ENCODE measurements around the gene GDA.

The GDA gene

DNA sequence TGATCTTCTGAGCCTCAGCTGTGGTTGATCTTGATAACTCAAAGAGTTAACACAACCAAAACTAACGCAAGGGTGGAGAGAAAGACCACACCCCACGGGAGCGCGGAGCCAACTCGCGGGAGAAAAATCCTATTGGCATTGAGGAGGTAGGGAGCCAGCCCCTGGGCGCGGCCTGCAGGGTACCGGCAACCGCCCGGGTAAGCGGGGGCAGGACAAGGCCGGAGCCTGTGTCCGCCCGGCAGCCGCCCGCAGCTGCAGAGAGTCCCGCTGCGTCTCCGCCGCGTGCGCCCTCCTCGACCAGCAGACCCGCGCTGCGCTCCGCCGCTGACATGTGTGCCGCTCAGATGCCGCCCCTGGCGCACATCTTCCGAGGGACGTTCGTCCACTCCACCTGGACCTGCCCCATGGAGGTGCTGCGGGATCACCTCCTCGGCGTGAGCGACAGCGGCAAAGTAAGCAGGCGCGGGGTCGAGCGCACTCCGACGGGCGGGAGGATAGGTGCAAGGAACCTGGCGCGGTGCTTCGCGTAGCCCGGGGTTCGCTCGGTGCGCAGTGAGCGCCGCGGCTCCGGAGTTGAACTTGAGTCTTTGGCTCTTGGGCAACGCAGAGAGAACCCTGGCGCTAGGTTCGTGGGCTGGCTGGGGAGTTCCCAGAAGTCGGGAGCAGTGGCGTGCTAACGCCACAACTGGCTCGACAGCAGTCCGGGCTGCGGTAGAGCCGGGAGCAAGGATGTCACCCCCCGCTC is at the start of gene GDA:
Gene GDA (plus strand): TSS at position 210 of the 745 bp plus-strand sequence. CDS start 120 bp downstream, at position 330.
- no peak for TF ChIP-seq ZNF274 (IDR thresholded peaks at IDR 0.05; ENCODE audit: low read depth, low read length)
- H3K4me3 ChIP-seq (ENCODE audit: low read length): peak within 1 kb of the TSS; percentile 27; the same call in 1 of the 2 replicates

DNA sequence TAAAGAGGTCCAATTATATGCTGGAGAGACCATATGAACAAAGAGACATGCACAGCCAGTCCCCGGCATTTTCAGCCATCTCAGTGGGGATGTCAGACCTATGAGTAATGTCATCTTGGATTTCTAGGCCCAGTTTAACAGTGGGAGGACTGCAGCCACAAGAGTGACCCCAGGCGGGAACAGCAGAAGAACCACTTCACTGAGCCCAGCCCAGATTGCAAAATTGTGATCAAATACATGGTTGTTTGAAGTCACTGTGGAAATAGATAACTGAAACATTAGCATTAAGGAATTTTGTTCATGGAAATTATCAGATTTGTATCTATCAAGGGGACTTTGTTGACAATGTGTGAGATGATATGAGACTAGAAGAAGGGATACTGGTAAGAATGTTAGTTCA is 46.7 kb upstream of the GDA start:
- no peak overlapping the region for H3K4me3 ChIP-seq (ENCODE audit: low read length)
- TF ChIP-seq ZNF274 (IDR thresholded peaks at IDR 0.05; ENCODE audit: low read depth, low read length): no peak

DNA sequence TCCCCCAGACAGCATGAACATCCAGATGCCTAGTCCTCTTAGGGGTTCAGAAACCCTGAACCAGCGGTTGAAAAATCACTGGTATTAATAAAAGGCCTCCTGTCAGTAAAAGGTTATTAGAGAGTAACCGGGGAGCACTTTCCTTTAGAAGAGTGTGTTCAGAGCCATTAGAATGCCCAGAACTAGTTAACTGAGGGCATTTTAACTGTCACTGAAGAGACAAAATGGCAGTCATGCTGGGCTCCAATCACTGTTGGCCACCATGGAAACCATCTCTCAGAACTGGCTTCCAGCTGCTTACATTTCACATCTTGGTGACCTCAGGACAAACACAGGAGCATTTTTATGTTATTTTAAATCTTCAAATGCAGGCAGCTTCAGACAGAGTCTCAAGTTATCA is 36.2 kb upstream of the GDA start:
- no peak overlapping the region for H3K4me3 ChIP-seq (ENCODE audit: low read length)
- no peak for TF ChIP-seq ZNF274 (IDR thresholded peaks at IDR 0.05; ENCODE audit: low read depth, low read length)

DNA sequence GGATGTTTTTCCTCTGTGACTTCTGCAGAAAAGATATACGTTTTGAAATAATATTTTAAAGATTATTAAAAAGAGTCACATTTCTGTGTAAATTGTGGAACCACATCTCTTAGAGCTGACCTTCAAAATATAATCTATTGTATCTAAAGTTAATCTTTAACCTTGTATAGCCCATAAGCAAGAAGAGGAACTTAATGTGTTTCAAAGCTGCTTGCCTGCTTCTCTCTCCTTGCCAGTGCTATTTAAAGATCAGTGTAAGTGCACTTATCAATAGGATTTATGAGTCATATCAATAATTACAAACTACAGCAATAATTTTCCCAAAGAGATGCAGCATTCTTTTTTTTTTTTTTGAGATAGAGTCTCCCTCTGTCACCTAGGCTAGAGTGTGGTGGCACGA is 29.4 kb upstream of the GDA start:
- H3K4me3 ChIP-seq (ENCODE audit: low read length): no peak overlapping the region
- no peak for TF ChIP-seq ZNF274 (IDR thresholded peaks at IDR 0.05; ENCODE audit: low read depth, low read length)

DNA sequence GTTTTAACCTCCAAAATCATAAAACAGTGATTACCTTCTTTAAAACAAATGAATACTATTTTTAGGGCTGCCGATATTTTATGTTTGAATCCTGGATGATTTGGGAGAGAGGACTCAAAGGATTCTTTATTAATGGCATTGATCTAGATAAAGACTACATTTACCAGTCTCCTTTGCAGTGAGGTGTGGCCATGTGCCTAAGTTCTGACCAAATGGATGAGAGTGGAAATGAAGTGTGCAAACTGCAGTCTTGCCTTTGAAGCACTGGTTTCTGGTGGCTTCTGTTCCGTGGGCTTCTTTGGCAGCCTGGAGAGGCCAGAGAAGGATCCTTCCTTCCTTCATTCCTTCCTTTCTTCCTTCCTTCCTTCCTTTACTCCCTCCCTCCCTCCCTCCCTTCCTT is 24.3 kb upstream of the GDA start:
- no peak for TF ChIP-seq ZNF274 (IDR thresholded peaks at IDR 0.05; ENCODE audit: low read depth, low read length)
- no peak overlapping the region for H3K4me3 ChIP-seq (ENCODE audit: low read length)

DNA sequence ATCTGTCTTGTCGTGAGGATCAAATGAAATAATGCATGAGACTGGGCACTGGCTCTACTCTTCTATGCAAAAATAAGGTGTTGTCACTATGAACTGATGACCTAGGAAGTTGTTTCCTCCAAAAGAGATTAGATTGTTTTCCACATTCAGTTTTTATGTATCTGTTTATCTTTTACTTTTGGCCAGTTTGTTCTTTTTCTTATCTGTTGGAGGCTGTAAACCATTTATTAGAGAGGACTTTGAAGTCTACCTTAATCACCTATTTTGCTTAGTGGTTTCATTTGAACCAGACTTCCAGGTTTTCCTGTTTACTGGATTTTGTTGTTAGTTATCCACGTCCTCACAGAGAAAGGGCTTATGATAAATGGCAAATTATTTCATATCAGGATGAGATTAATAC is 21.5 kb upstream of the GDA start:
- TF ChIP-seq ZNF274 (IDR thresholded peaks at IDR 0.05; ENCODE audit: low read depth, low read length): no peak

DNA sequence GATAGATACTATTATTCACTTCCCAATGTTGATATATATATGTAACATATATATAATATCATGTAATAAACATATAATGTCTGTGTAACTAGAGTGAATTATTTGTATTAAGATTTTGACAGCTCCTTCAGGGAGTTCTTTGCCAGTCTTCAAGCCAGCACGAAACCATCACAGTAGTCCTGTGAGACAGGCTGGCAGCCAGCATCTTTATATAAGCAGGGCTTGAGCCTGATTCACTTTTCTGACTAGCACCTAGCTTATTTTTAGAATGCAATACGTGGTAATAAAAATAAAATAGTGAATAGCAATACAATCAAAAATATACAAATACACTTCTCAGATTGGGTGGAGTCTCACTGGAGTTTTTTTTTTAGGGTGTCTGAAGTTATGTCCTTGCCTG is 20.7 kb upstream of the GDA start:
- no peak overlapping the region for H3K4me3 ChIP-seq (ENCODE audit: low read length)
- no peak for TF ChIP-seq ZNF274 (IDR thresholded peaks at IDR 0.05; ENCODE audit: low read depth, low read length)

More for the DNA sequence above, 21.5 kb upstream of the GDA start:
- H3K4me3 ChIP-seq (ENCODE audit: low read length): no peak overlapping the region

DNA sequence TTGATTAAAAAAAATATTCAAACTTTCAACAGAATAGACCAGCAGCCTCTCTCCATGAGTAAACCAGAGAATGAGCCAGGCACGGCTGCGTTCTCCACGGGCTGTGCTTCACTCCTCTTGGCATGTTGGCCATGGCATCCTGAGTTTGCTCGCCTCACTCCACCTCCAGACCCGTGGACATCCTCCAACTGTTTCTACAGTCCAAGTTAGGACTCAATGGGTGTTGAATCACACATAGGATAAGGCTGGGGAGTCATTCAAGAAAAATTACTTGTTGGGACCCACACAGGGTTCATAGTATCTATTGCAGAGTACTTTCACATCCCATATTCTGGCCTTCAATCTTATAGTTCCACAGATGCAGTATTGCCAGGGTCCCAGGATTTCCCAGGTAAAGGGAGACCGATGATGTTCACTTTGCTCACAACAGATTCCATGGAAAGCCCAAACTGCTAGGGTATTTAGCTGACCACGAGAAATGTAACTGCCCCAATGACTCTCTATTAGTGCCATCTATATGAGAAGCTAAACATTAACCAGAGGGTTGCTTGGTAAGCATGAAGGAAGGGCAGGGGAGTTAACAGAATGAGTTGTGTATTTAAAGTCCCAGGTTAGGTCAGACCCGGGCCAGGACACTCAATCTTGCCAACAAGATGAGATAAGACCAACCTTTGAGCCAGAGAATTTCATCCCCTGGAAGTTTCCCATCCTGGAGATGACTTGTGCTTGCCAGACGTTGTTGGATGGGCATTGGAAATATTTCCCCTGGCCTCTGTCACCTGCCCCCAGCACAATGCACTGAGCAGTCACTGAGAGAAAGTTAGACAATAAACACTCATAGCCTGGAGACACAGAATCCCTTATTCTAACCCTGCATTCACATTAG is 19.7 kb upstream of the GDA start:
- no peak for TF ChIP-seq ZNF274 (IDR thresholded peaks at IDR 0.05; ENCODE audit: low read depth, low read length)
- H3K4me3 ChIP-seq (ENCODE audit: low read length): no peak overlapping the region

DNA sequence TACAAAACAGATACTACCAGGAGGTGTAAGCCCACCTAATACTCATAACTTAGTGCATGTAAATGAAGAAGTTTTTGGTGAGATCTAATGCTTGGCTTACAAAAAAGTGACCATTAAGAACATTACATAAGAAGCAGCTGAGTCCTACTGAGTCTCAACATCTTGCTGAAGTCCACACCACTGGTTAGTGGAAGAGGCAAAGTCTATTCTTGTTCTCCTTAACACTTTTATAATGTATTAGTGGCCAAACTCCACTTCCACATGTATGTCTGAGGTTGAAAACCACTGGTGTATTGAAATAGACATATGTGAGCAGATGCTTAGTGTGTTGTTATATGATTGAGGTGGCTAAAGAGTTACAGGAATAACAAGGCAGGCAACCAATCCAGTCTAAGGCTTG is 18.9 kb upstream of the GDA start:
- no peak overlapping the region for H3K4me3 ChIP-seq (ENCODE audit: low read length)
- no peak for TF ChIP-seq ZNF274 (IDR thresholded peaks at IDR 0.05; ENCODE audit: low read depth, low read length)

DNA sequence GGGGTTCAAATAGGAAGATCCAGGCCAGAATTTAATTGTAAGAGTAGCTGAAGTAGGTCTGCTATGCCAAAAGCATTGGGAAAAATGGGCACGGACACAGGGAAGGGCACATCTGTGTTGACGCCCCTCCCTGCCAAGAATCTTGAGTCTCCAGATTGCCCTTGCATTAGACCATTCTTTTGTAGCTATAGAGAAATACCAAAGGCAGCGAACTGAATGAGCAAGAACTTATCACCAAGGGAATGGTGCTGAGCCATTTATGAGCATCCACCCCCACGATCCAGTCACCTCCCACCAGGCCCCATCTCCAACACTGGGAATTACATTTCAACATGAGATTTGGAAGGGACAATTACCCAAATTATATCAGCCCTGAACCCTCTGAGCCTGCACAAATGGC is 18.0 kb upstream of the GDA start:
- TF ChIP-seq ZNF274 (IDR thresholded peaks at IDR 0.05; ENCODE audit: low read depth, low read length): no peak
- H3K4me3 ChIP-seq (ENCODE audit: low read length): no peak overlapping the region

DNA sequence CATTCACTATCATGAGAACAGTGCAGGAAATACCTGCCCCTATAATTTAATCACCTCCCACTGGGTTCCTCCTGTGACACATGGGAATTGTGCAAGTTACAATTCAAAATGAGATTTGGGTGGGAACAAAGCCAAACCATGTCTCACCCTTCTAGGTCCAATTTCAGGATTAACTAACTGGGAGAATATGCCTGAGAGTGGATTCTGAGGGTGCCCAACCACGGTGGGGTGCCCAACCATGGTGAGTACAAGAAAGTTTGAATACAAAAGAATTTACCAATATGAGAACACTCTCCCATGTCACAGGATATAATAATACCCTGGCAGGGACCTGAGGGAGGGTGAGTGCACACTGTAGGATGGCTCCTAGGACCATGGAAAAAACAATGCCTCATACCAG is 17.2 kb upstream of the GDA start:
- H3K4me3 ChIP-seq (ENCODE audit: low read length): no peak overlapping the region
- TF ChIP-seq ZNF274 (IDR thresholded peaks at IDR 0.05; ENCODE audit: low read depth, low read length): no peak

DNA sequence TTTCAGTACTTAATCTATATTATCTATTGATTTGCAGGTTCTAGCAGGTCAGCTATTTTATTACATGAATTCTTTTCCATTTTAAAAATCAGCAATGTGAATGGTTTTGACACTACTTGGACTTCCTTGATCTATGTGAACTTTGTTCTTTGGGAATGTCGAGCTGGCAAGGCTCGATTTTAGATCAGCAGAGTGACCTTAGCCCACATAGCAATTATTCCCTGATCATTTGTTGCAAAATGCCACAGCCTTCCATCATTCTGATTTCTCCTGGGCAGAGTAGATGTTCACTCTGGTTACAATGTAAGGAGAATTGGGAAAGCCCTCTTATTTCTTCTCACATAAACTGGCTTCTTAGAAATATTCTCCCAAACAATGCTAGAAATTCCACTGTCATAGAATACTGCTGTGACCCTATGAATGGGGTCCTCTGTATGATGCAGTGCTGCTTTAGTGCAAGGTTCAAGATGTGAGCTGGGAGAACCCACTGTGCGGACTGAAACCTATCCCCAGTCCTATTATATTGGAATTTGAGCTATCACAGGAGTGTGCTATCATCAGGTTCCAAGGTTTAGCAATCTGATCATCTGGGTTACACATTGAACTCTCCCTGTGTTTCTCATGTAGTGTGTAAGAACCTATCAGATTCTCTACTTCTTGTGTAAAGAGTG is 15.7 kb upstream of the GDA start:
- no peak overlapping the region for H3K4me3 ChIP-seq (ENCODE audit: low read length)
- TF ChIP-seq ZNF274 (IDR thresholded peaks at IDR 0.05; ENCODE audit: low read depth, low read length): no peak

DNA sequence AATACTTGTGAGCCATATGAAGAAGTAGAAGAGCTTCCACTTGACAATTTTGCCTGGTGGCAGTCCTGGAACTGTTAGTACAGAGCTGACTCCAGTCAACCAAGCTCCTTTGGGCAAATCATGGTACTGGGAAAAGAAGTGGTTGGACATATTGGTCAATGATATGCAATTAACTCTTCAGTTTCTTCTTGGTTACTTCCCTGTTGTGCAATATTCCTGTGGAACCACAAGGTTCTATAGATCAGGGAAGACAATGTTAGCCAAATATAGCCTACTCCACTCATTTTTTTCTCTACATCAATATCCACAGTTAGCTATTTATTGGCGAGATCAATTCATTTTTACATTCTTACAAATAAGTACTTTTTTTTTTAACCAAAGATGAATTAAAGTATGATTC is 14.4 kb upstream of the GDA start:
- TF ChIP-seq ZNF274 (IDR thresholded peaks at IDR 0.05; ENCODE audit: low read depth, low read length): no peak
- H3K4me3 ChIP-seq (ENCODE audit: low read length): no peak overlapping the region

DNA sequence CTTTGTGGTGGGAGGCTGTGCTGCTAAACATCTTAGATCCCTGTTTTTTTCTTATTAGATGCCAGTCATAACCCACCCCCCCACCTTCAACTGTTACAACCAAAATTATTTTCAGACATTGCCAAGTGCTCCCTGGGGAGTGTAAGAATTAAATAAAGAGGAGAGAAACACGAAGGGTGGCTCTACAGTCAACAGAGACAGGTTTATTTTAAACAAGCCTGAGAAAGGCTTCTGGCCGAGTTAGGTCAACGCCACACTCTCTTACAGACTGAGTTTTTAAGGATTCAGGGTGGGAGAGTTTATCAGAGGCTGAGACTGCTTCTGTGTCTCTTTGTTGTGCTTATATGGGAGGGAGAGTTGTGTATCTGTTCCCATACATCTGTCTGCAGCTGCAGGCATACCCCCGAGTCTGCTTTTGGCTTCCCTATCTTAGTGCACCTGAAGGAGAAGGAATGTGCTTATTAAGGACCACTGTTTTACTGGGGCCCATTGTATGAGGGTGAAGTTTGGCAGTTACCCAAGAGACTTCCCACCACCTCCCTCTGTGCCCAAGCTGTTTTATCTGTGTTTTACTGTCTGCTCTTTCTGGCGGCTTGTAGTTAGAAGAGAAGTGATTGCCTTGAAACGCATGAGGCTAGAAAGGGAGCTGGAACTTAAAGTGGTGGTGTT is 11.4 kb upstream of the GDA start:
- no peak overlapping the region for H3K4me3 ChIP-seq (ENCODE audit: low read length)
- TF ChIP-seq ZNF274 (IDR thresholded peaks at IDR 0.05; ENCODE audit: low read depth, low read length): no peak

Data from GM08714 (cell line).